Stimulated activated CD8-positive, alpha-beta memory T cell treated with anti-CD3 and anti-CD28 coated beads, Interleukin-15, amount 100 ng/mL, for 1 hour (primary cell): ENCODE data around the gene RRAGD.

Source experiments
- DNase-seq: peaks from one replicate; pipeline ENCODE4 v3.0.0-alpha.2; 2020; ENCODE audit warnings: low read depth

Gene RRAGD

GRCh38 chr6:89412071-89413005 is at the start of gene RRAGD:
Gene RRAGD, minus strand, starts transcription at chr6:89412273. Its CDS starts 280 bp downstream, at chr6:89411993.
- no peak for DNase-seq

GRCh38 chr6:89460713-89461112 is 48.6 kb upstream of the RRAGD start:
- DNase-seq: no peak

GRCh38 chr6:89459501-89459900 is 47.4 kb upstream of the RRAGD start:
- DNase-seq: no peak

GRCh38 chr6:89458704-89459103 is 46.6 kb upstream of the RRAGD start:
- DNase-seq: no peak

- DNase-seq: no peak
Observed at GRCh38 chr6:89454300-89454699, 42.2 kb upstream of the RRAGD start.

GRCh38 chr6:89452281-89452680 is 40.2 kb upstream of the RRAGD start:
- no peak for DNase-seq

- no peak for DNase-seq
Observed at GRCh38 chr6:89449193-89449592, 37.1 kb upstream of the RRAGD start.

- no peak for DNase-seq
Observed at GRCh38 chr6:89443658-89444057, 31.6 kb upstream of the RRAGD start.

GRCh38 chr6:89440200-89440599 is 28.1 kb upstream of the RRAGD start:
- DNase-seq: no peak

- no peak for DNase-seq
Observed at GRCh38 chr6:89439014-89439413, 26.9 kb upstream of the RRAGD start.

GRCh38 chr6:89438248-89438647 is 26.2 kb upstream of the RRAGD start:
- no peak for DNase-seq

- DNase-seq: no peak
Observed at GRCh38 chr6:89436226-89436625, 24.2 kb upstream of the RRAGD start.

GRCh38 chr6:89434954-89435353 is 22.9 kb upstream of the RRAGD start:
- DNase-seq: no peak

GRCh38 chr6:89434150-89434499 is 22.1 kb upstream of the RRAGD start:
- no peak for DNase-seq

GRCh38 chr6:89433252-89434149 is 21.4 kb upstream of the RRAGD start:
- no peak for DNase-seq

GRCh38 chr6:89432875-89433251 is 20.8 kb upstream of the RRAGD start, which contains the start of gene ANKRD6:
Gene ANKRD6, plus strand, starts transcription at chr6:89433152. Its CDS starts 133,825 bp downstream, at chr6:89566977.
- DNase-seq: peak; percentile 63

- DNase-seq: no peak
Observed at GRCh38 chr6:89430201-89430962, 18.3 kb upstream of the RRAGD start.

- DNase-seq: no peak
Observed at GRCh38 chr6:89416796-89417195, 4.7 kb upstream of the RRAGD start.

- DNase-seq: no peak
Observed at GRCh38 chr6:89415185-89415584, 3.1 kb upstream of the RRAGD start.

GRCh38 chr6:89414215-89414614 is 2.1 kb upstream of the RRAGD start:
- DNase-seq: no peak

- no peak for DNase-seq
Observed at GRCh38 chr6:89413006-89413400, 930 bp upstream of the RRAGD start.
